Activated B cell treated with CpG ODN at 0.5 μM for 24 hours (primary cell): ENCODE results near the gene LTB4R. TPM values are rescaled to one million over a fixed set of nuclear protein-coding genes. Genes with fewer than 3 reads are reported as not detected.

Experiments used
- ATAC-seq: fragments of 200-7000 bp; cut with Tn5 transposase; one replicate; pipeline ENCODE4 v1.10.0; 2021; ENCODE audit warnings: low read depth, mild to moderate bottlenecking, moderate library complexity
- CTCF ChIA-PET: fragments of 350-600 bp; sonication (Branson Sonifier 250); formaldehyde crosslinking; loops from one replicate; lab custom pipeline; 2021; ENCODE audit warnings: antibody characterized with exemption; lab: Charles Lee
- POLR2A ChIA-PET: fragments of 350-600 bp; sonication (Branson Sonifier 250); formaldehyde crosslinking; loops from one replicate; lab custom pipeline; 2021; ENCODE audit warnings: antibody characterized with exemption; lab: Charles Lee
- DNase-seq: peaks from one replicate; pipeline ENCODE4 v3.0.0; 2022
- H3K27ac Mint-ChIP-seq: one replicate; pipeline ENCODE4 v1.8.0; 2020; ENCODE audit warnings: mixed read lengths
- H3K27me3 Mint-ChIP-seq: one replicate; pipeline ENCODE4 v1.8.0; 2021; ENCODE audit warnings: mixed read lengths
- H3K36me3 Mint-ChIP-seq: one replicate; pipeline ENCODE4 v1.8.0; 2021; ENCODE audit warnings: low read depth, mixed read lengths
- H3K4me1 Mint-ChIP-seq: one replicate; pipeline ENCODE4 v1.8.0; 2021; ENCODE audit warnings: mixed read lengths
- H3K4me3 Mint-ChIP-seq: one replicate; pipeline ENCODE4 v1.8.0; 2020; ENCODE audit warnings: mild to moderate bottlenecking, mixed read lengths
- H3K9me3 Mint-ChIP-seq: one replicate; pipeline ENCODE4 v1.8.0; 2020; ENCODE audit warnings: mixed read lengths
- CTCF ChIP-seq: fragments of 200-600 bp; IDR thresholded peaks from one replicate; pipeline ENCODE4 v1.8.0; 2022; ENCODE audit warnings: antibody characterized with exemption, mild to moderate bottlenecking
- intact Hi-C: fragments of 100-400 bp; cut with micrococcal nuclease; formaldehyde crosslinking; loops from one replicate; pipeline ENCODE4 v1.15.1; 2024
- total RNA-seq: library from RNA; stranded (reverse); gene quantifications from 2 replicates; pipeline ENCODE4 v1.2.3, GENCODE V29; 2022

LTB4R gene
- total RNA-seq, 1 donor from 2014 or later: 8.2 TPM

- H3K27ac Mint-ChIP-seq: no peak overlapping the region
- H3K4me1 Mint-ChIP-seq: peaks cover 2% of the 10 kb centered on the region
- ChIA-PET CTCF (no interaction called here), POLR2A (interaction anchor here (1.4 kb wide), 1 partner anchor 22 kb away, joined by 3 read pairs; the partner anchor contains the start of gene TINF2)
- no peak for TF ChIP-seq CTCF
- ATAC-seq: no peak
- no peak overlapping the region for H3K4me3 Mint-ChIP-seq
- intact Hi-C loops: no loop called here
- DNase-seq: no peak
- no peaks in the 10 kb centered on the region for H3K9me3 Mint-ChIP-seq
- H3K27me3 Mint-ChIP-seq: no peaks in the 10 kb centered on the region
- peaks cover 52% of the 10 kb centered on the region for H3K36me3 Mint-ChIP-seq
Measured at GRCh38 chr14:24264298-24264697, 47.0 kb upstream of the LTB4R start.

DNA sequence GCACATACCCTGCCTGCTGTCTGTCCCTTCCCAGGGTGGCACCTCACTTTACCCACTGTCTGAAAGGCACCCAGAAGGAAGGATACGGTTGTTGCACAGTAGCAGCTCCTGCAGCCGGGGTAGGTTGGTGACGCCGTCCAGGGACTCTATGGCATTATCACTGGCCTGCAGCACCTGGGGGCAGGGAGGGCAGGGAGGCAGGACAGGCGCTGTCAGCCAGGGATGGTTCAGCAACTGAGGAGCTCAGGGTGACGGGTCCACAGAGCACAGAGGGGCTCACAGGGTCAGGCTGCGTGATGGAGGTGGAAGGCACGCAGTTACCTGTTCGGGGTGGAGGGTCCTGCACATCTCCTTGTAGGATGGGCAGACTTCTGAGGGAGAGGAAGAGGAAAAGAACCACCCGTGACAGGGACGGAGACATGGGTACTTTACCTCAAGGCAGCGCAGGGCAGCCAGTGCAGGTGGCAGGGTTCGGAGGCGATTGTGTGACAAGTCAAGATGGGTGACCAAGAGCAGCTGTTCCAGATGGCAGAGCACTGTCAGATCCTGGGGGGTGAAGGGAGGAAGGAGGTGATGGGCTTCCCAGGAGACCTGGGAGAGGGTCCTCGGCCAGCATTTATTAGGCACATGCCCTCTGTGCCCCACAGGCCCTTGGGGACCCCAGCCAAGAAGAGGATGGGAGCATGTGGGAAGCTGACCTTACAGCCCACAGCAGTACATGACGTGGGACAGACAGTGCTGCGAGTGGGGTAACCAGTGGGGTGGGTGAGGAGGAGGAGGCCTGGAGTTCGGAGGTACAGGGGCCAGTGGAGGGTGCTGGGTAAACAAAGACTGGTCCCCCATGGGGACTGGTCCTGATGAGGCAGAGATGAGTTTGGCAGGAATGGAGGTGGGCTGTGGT, 44.7 kb upstream of the LTB4R start:
- H3K27me3 Mint-ChIP-seq: no peaks in the 10 kb centered on the region
- ATAC-seq (no peak), DNase-seq (no peak)
- CTCF ChIA-PET: no interaction called here
- no peak for TF ChIP-seq CTCF
- POLR2A ChIA-PET: interaction anchor here (9.8 kb wide), 1 partner anchor 24 kb away, joined by 175 read pairs; the partner anchor contains the start of gene TINF2
- H3K4me1 Mint-ChIP-seq: peaks cover 17% of the 10 kb centered on the region
- H3K9me3 Mint-ChIP-seq: no peaks in the 10 kb centered on the region
- intact Hi-C loops: no loop called here
- H3K4me3 Mint-ChIP-seq: no peak overlapping the region
- no peak overlapping the region for H3K27ac Mint-ChIP-seq
- H3K36me3 Mint-ChIP-seq: peaks cover 55% of the 10 kb centered on the region

GRCh38 chr14:24267516-24267915, 43.8 kb upstream of the LTB4R start:
- Mint-ChIP-seq H3K4me1 (peaks cover 26% of the 10 kb centered on the region), H3K27ac (no peak overlapping the region), H3K9me3 (no peaks in the 10 kb centered on the region), H3K4me3 (no peak overlapping the region), H3K27me3 (no peaks in the 10 kb centered on the region), H3K36me3 (peaks cover 52% of the 10 kb centered on the region)
- intact Hi-C loops: no loop called here
- ChIA-PET POLR2A (interaction anchor here (9.8 kb wide), 1 partner anchor 25 kb away, joined by 175 read pairs; the partner anchor contains the start of gene TINF2), CTCF (no interaction called here)
- no peak for TF ChIP-seq CTCF
- ATAC-seq (no peak), DNase-seq (no peak)

DNA sequence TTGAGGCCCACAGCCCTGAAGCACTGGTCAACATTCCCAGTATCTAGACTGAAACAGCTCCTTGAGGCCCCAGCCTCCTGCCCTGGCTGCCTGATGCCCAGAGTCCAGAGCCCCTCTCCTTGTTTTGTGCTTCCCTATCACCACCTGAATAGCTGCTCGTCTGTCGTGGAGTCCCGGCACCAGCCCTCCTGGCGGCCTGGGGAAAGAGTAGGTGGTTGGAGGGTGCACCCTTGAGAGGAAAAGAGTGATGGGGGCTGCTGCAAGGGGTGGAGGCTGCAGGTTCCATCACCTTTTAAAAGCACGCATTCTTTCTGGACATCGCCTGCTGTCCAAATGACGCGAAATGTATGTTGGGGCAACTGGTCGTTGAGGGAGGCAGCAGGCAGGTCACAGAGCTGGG, 43.1 kb upstream of the LTB4R start:
- TF ChIP-seq CTCF: no peak
- CTCF ChIA-PET: interaction anchor here (0.6 kb wide), 1 partner anchor 59 kb away, joined by 3 read pairs; no protein-coding TSS in a partner anchor
- intact Hi-C loops: no loop called here
- ATAC-seq (no peak), DNase-seq (no peak)
- Mint-ChIP-seq H3K36me3 (peaks cover 51% of the 10 kb centered on the region), H3K4me1 (peaks cover 33% of the 10 kb centered on the region), H3K27me3 (no peaks in the 10 kb centered on the region), H3K9me3 (no peaks in the 10 kb centered on the region), H3K27ac (no peak overlapping the region), H3K4me3 (no peak overlapping the region)
- POLR2A ChIA-PET: interaction anchor here (0.6 to 9.8 kb wide), 3 partner anchors 26 to 160 kb away, joined by 3 to 175 read pairs (median 5); partner anchors contain the start of gene TINF2

DNA sequence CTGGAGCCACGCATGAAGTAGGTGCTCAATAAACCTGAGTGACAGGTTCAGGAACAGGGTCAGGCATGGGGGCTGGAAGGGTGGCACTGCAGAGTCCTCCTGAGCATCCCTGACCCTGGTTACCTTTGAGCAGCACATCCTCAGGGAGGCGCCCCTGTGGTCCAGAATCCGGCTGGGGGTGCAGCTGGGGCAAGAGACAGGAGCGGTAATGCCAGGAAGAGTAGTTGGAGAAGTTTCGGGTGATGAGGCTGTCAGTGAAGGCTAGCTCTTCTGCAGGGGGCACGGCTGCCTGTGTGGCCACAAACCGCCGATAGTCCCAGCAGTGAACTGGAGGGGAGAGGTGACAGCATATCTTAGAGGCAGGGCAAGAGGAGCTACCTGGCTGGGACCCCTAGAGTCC, 41.9 kb upstream of the LTB4R start:
- POLR2A ChIA-PET: interaction anchor here (1.4 to 9.8 kb wide), 4 partner anchors 11 to 53 kb away, joined by 6 to 175 read pairs (median 31); partner anchors contain the start of genes MDP1 and TINF2

More for the DNA sequence above, 41.9 kb upstream of the LTB4R start:
- intact Hi-C loops: no loop called here
- peaks cover 46% of the 10 kb centered on the region for H3K36me3 Mint-ChIP-seq
- no peak overlapping the region for H3K27ac Mint-ChIP-seq
- CTCF ChIA-PET: interaction anchor here (0.9 to 1.9 kb wide), 3 partner anchors 16 to 27 kb away, joined by 3 to 4 read pairs (median 3); no protein-coding TSS in a partner anchor
- no peak for ATAC-seq
- no peaks in the 10 kb centered on the region for H3K9me3 Mint-ChIP-seq
- H3K4me3 Mint-ChIP-seq: peak overlapping the region; percentile 4
- no peak for DNase-seq
- H3K4me1 Mint-ChIP-seq: peaks cover 45% of the 10 kb centered on the region
- no peak for TF ChIP-seq CTCF
- H3K27me3 Mint-ChIP-seq: no peaks in the 10 kb centered on the region
